Middle frontal gyrus (tissue), 1 donor: ENCODE results near the gene NFAM1.

Source experiments
- DNase-seq: peaks from one replicate; pipeline ENCODE4 v3.0.0-alpha.2; 2015; ENCODE audit warnings: low spot score; ENCODE audit errors: extremely low spot score

The NFAM1 gene

DNA sequence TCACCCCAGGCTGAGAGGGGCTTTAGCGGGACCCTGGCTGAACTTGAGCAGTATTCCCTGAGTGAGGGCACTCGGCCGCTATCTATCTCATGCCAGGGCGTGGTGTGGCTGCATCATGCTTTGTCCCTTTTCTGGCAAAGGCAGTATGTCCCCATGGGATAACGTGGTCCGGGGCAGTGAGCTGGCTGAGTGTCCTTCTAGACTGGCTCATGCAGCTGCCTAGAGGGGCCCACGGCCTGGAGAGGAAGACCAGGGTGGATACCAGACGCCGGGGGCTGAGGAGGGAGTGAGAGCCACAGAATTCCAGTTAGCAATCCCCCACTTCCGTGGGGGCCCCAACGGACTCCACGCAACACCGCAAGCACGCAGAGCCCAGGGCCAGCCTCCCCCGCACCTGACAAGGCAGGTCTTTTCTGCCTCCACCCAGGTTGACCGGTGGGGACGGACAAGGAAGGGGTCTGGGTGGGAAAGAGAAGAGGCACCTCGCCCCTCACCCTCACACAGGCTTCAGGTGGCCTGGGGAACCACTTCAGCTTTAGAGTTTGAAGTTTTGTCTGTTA is 15.5 kb downstream of the NFAM1 start:
- DNase-seq = no peak

GRCh38 chr22:42414565-42415303 is 17.5 kb downstream of the NFAM1 start:
- no peak for DNase-seq

DNA sequence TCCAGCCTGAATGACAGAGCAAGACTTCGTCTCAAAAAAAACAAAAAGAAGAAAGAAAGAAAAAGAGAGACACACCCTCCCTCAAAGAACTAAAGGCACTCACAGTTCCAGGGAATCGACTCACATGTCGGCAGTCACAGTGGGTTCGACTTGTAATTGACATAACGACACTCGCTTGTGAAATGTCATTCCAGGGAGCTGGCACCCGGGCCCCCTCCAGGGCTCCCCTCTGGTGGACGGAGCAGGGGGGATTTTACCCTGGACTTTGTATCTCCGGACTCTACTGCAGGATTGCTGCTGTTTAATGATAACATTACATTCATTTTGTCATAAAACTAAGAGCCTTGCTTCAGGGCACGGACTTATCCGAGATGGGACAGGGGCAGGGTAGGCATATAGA is 18.2 kb downstream of the NFAM1 start:
- no peak for DNase-seq

- DNase-seq = no peak
Observed at GRCh38 chr22:42412744-42413333, 19.4 kb downstream of the NFAM1 start.

DNA sequence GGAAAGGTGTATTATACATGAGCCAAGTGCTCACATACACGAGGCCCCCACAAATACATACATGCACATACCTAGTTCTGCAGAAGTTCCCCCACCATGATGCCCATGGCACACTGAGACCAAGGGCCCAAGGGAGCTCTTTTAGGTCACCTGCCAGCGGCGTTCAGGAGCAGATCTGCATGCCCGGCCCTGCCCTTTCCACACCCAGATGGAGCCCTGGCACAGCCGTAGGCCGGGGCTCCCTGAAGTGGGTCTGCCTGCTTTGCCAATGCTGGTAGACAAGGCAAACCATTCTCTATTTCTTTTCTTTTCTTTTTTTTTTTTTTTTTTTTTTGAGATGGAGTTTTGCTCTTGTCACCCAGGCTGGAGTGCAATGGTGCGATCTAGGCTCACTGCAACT is 21.5 kb downstream of the NFAM1 start:
- no peak for DNase-seq

DNA sequence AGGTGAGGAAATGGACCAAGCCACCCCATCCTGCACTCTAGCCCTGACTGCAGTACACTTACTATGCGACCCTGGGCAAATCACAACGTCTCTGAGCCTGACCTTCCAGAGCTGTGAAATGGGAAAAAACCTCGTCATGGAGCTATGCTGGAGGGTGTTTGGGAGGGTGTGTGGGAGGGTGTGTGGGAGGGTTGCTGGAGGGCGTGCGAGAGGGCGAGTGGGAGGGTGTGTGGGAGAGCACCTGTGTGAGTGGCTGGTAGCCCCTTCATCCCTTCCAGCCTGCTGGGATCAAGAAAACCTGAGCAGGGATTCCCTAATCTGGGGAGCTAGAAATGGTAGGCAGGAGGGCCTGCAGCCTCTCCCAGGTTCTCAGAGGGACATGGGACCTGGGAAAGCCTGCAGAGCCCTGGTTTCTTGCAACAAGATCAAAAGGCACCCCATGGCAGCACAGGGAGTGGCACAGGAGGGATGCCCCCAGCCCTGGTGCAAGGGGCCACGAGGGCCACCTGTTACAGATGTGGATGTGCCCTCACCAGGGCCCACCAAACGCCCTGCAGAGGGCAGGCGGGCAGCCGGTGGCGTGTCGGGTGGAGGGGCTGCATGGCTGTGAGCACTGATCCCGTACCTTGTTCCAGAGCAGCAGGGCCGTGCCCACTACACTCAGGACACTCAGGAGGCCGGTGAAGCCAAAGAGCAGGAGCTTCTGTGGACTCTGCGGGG is 23.2 kb downstream of the NFAM1 start:
- DNase-seq = no peak

DNA sequence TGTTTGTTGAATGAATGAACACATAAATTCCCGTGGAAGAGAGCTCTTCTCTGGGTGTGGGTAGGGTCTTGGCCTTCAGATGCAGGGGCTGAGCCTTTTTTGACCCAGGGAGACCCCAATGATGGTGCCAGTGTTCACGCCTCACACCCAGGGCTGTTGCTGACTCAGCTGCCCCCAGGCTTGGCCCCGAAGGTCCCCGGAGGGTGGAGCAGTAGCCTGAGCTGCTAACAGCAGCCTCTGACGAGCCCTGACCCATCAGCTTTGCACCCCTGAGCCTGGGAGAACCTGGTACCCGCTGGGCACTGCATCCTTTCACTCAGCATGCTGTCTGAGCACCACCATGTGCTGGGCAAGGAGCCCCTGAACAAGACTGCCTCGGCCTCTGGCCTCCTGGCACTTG is 23.9 kb downstream of the NFAM1 start:
- no peak for DNase-seq

- DNase-seq = no peak
Observed at GRCh38 chr22:42404266-42404665, 27.9 kb downstream of the NFAM1 start.

DNA sequence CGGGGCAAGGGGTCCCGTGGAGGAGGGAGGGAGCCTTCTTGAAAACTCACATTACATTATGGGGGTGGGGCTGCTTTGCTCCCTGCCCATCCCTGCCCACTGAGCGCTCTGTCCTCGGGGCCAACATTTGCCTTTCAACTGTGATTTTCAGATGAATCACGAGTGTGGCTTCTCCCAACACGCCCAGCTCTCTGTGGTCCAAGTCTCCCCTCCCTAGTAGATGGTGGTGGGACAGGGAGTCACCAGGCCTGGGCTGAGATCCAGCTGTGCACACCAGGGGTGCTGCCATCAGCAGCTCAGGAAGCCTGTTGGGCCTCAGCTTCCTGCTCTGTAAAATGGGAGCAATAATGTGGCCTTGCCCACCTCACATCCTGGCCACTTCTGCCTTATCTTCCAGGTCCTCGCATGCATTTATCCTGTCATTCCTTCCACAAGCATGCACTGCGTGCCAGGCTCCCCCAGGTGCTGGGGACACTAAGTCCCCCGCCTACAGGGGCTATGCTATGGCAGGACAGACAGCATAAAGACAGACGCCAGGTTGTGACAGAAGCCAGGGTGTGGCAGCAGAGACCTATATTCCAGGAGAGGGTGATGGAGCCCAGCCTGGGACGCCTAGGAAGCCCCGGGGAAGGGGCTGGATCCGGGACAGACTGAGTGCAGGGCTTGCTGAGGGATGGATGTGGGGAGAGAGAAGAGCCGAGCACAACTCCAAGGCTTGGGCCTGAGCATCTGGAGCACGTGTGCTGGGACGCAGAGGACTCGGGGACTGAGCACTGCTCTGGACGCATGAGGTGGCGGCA is 30.5 kb downstream of the NFAM1 start:
- no peak for DNase-seq

GRCh38 chr22:42400811-42401534 is 31.2 kb downstream of the NFAM1 start:
- no peak for DNase-seq

DNA sequence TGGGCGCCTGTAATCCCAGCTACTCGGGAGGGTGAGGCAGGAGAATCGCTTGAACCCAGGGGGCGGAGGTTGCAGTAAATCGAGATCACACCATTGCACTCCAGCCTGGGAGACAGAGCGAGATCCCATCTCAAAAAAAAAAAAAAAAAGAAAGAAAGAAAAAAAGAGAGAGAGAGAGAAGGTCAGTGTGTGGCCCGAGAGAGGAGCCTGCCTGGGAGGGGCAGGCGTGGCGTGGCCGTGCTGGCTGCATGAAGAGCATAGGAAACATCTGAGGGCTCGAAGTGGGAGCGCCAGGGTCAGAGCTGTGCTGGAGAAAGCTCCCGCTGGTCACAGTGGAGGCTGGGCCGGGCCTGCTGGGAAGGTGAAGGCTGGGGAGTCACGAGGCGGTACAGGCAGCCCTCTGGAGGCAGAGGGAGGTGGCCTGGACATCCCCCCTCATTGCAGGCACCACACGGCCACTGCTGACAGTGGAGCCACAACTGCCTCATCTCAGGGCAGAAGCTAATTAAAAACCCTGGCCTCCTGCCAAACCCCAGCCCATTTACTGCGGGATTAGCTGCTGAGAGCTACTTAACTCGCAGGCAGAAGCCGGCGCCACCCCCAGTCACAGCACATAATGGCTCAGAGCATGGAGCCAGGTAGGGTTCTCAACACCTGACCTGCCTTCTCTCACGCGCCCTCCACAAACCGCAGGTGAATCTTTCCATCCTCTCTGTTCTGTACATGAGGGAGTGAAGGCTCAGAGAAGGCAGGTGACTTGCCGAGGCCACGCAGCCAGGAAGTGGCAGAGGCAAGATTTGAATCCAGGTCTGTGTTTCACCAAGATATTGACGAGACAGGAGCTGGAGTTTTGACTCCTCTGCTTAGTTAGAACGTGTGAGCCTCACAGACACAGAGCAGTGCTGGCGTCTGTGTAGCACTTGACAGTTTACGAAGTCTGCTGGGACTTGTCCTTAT is 32.6 kb downstream of the NFAM1 start:
- no peak for DNase-seq

GRCh38 chr22:42397332-42398249 is 34.6 kb downstream of the NFAM1 start:
- DNase-seq = no peak

DNA sequence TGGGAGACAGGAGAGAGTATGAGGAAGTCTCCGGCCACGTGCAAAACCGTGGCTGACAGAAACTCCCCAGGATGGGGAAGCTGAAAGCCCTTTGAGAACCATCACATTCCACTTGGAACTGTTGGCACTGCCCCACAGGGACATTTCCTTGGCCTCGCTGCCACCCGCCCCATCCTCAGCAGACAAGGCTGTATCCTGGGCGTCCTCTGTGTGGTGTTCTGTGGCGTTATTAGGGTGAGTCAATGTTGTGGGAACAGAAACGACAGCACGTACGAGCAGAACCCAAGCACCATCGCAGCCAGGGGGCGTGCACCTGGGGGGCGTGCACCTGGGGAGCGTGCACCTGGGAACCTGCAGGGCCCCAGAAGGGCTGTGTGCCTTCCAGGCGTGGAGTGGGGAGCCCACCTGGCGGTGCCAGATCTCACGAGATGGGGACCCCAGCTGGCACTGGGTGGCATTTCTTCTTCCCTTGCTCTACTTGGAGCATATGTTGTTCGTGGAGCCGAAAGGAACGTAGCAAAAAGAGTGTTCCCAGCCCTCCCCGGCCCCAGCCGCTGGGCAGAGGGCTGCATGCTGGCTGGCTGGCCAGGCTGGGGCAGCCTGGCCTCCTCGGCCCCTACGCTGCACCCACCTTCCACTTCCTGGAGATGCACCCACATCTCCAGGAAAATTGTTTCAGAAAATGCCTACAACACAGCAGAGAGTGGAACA is 35.4 kb downstream of the NFAM1 start:
- DNase-seq = no peak

DNA sequence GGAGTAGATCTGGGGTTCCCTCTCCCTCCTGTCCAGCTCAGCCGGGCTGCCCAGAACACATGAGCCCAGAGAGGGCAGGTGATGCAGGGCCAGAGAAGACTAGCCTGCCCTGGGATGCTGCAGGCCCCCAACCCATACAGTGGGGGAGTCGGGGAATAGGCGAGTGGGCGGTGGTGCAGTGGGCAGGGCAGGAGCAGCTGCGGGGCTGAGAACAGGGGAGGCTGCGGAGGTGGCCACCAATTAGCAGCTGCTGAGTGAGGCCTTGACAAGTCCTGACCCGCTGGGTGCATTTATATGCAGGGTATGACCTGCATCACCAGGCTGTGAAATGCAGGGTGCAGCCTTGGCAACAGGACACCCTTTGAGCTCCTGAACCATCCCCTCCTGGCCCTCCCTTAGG is 43.1 kb downstream of the NFAM1 start:
- no peak for DNase-seq

- no peak for DNase-seq
Observed at GRCh38 chr22:42388130-42388797, 43.9 kb downstream of the NFAM1 start.

- no peak for DNase-seq
Observed at GRCh38 chr22:42387631-42388030, 44.6 kb downstream of the NFAM1 start.

- no peak for DNase-seq
Observed at GRCh38 chr22:42385696-42386095, 46.5 kb downstream of the NFAM1 start.
